Nephron (organoid): ENCODE measurements around the gene DDX17.
"Not testable (repeated sequence)": the region's sequence is repeated elsewhere in the genome, so short reads cannot be mapped to it uniquely, and the experiment has no call there.

Experiments
- H3K27ac Mint-ChIP-seq, 3 experiments: 2 replicates each; pipeline ENCODE4 v1.8.0; 2020; ENCODE audit warnings: mixed read lengths in 3 of 3, mild to moderate bottlenecking in 2 of 3, moderate library complexity in 1 of 3
- H3K27me3 Mint-ChIP-seq: 2 replicates; pipeline ENCODE4 v1.8.0; 2021; ENCODE audit warnings: low read depth, mild to moderate bottlenecking, moderate library complexity, mixed read lengths
- H3K36me3 Mint-ChIP-seq: 2 replicates; pipeline ENCODE4 v1.8.0; 2020; ENCODE audit warnings: low read depth, mixed read lengths
- H3K4me1 Mint-ChIP-seq: 2 replicates; pipeline ENCODE4 v1.8.0; 2020; ENCODE audit warnings: mixed read lengths
- H3K4me3 Mint-ChIP-seq, 3 experiments: 2 replicates each; pipeline ENCODE4 v1.8.0; 2020; ENCODE audit warnings: mild to moderate bottlenecking in 3 of 3, mixed read lengths in 3 of 3, moderate library complexity in 2 of 3
- H3K9me3 Mint-ChIP-seq: 2 replicates; pipeline ENCODE4 v1.8.0; 2020; ENCODE audit warnings: mixed read lengths
- TF ChIP-seq, protein P1 (sequence below), 3 experiments: fragments of 200-600 bp; sonication (generic); IDR thresholded peaks; one replicate each; pipeline ENCODE4 v1.5.0; 2021; ENCODE audit warnings: antibody characterized with exemption in 3 of 3; ENCODE audit not compliant: unreplicated experiment in 3 of 3

Gene DDX17

DNA sequence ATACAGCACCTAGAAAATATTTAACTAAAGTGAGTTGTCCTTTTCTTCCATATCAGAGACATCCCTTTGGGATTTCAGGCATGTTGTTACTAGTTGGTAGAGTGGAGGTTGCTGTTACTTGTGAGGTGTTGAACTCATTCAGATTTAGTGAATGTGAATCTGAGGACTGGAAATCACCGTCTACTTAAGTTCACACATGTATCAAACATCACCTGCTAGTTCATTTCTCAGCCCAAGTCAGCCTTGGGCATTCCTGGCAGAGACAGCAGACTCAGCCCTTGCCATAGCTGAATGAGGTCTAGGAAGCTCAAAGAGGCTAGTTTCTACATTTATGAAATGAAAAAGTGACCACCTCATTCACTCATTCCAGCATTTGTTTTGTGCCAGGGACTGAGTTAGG, 28.5 kb downstream of the DDX17 start:
- TF ChIP-seq, protein P1, sequence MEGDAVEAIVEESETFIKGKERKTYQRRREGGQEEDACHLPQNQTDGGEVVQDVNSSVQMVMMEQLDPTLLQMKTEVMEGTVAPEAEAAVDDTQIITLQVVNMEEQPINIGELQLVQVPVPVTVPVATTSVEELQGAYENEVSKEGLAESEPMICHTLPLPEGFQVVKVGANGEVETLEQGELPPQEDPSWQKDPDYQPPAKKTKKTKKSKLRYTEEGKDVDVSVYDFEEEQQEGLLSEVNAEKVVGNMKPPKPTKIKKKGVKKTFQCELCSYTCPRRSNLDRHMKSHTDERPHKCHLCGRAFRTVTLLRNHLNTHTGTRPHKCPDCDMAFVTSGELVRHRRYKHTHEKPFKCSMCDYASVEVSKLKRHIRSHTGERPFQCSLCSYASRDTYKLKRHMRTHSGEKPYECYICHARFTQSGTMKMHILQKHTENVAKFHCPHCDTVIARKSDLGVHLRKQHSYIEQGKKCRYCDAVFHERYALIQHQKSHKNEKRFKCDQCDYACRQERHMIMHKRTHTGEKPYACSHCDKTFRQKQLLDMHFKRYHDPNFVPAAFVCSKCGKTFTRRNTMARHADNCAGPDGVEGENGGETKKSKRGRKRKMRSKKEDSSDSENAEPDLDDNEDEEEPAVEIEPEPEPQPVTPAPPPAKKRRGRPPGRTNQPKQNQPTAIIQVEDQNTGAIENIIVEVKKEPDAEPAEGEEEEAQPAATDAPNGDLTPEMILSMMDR (IDR thresholded peaks at IDR 0.05; ENCODE audit: unreplicated experiment in 3 of 3), result no peak
- Mint-ChIP-seq H3K27ac (peak overlapping the region; percentile 3 to 83 (median 40)), H3K4me1 (no peaks in the 10 kb centered on the region), H3K4me3 (no peak overlapping the region), H3K36me3 (peaks cover 30% of the 10 kb centered on the region), H3K27me3 (no peaks in the 10 kb centered on the region), H3K9me3 (no peaks in the 10 kb centered on the region)

DNA sequence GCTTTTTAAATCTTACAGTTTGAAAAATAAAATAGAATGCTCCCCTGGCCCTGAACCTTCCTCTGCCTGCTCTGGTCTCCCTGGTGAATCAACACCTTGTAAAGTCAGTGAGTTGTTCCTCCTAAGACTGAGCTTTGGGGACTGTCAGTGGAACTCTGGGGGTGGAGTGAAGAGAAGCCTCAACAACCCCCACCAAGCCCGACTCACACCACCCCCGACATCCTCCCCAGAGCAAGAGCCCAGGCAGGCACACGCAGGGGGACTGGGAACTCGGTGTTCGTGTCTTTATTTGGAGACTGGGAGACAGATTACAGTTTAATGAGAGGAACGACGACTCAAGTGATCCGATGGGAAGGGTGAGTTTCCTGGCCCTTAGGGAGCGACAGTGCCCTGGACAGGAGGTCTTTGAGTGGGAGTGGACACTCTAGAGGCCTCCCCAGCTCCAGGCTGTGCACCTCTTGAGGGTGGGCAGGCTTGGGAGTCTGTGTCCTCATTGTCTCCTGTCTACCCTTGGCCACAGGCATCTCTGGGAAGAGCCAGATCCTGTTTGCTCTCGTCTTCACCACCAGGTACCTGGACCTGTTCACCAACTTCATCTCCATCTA, 32.0 kb downstream of the DDX17 start:
- no peaks in the 10 kb centered on the region for H3K4me1 Mint-ChIP-seq
- H3K27me3 Mint-ChIP-seq, result no peaks in the 10 kb centered on the region
- no peak overlapping the region for H3K27ac Mint-ChIP-seq
- H3K36me3 Mint-ChIP-seq, result peaks cover 7% of the 10 kb centered on the region
- H3K9me3 Mint-ChIP-seq, result no peaks in the 10 kb centered on the region
- TF ChIP-seq, protein P1 (IDR thresholded peaks at IDR 0.05; ENCODE audit: unreplicated experiment in 3 of 3), result no peak
- no peak overlapping the region for H3K4me3 Mint-ChIP-seq

DNA sequence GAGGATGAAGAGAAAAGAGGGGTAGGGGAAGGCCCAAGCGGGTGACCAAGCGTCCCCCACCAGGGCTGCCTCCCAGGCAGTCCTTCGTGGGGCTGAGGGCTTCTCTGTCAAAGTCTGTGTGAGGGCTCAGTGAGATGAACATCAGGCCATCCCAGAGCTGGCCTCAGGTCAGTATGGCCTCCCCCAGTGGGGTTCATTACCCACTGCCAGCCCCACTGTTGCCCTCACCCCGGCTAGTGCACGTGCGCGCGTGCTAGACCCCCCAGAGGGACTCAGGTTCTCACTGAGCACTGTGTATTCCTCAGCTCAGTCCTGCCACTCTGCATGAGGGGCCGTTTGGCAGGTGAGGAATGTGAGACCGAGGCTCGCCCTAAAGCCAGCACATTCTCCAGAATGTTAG, 34.9 kb downstream of the DDX17 start:
- Mint-ChIP-seq H3K9me3 (no peaks in the 10 kb centered on the region), H3K27ac (no peak overlapping the region), H3K4me3 (no peak overlapping the region), H3K36me3 (no peaks in the 10 kb centered on the region), H3K27me3 (peaks cover 8% of the 10 kb centered on the region), H3K4me1 (no peaks in the 10 kb centered on the region)
- TF ChIP-seq, protein P1 (IDR thresholded peaks at IDR 0.05; ENCODE audit: unreplicated experiment in 3 of 3), result no peak

DNA sequence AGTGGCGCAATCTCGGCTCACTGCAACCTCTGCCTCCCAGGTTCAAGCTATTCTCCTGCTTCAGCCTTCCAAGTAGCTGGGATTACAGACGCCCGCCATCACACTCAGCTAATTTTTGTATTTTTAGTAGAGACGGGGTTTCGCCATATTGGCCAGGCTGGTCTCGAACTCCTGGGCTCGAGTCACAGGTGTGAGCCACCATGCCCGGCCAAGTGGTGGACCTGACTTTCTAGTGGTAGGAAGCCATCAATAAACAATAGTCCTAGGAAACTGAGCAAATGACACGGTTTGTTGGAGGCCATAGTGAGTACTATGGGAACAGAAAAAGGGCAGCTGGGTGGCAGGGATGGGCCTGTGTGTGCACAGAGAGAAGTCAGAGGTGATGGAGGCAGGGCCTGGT, 35.9 kb downstream of the DDX17 start:
- H3K4me1 Mint-ChIP-seq, H3K36me3 Mint-ChIP-seq, H3K9me3 Mint-ChIP-seq, H3K27ac Mint-ChIP-seq: not testable (repeated sequence)
- H3K27me3 Mint-ChIP-seq, result peaks cover 11% of the 10 kb centered on the region
- H3K4me3 Mint-ChIP-seq, result peak overlapping the region; percentile 27 to 68 (median 57)

DNA sequence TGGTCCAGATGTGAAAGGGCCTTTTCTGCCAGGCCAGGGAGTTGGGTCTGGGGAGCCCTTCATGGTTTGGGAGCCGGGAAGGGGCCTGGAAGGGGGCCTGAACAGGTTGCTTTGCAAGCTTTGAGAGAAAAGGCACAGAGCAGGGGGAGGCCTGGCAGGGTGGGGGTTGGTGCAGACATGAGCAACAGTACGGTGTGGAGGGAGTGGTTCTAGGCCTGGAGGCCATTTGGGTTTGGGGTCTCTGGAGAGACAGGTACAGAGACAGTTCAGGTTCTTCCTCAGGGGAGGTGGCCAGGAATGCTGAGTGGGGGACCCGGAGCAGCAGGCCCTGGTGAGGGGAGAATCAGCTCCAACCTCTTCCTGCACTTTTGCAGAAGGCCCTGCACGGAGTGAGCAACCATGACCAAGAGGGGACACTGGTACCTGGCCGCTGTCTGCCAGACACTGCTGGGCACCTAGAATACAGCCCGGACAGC, 36.8 kb downstream of the DDX17 start:
- H3K36me3 Mint-ChIP-seq, result no peaks in the 10 kb centered on the region

DNA sequence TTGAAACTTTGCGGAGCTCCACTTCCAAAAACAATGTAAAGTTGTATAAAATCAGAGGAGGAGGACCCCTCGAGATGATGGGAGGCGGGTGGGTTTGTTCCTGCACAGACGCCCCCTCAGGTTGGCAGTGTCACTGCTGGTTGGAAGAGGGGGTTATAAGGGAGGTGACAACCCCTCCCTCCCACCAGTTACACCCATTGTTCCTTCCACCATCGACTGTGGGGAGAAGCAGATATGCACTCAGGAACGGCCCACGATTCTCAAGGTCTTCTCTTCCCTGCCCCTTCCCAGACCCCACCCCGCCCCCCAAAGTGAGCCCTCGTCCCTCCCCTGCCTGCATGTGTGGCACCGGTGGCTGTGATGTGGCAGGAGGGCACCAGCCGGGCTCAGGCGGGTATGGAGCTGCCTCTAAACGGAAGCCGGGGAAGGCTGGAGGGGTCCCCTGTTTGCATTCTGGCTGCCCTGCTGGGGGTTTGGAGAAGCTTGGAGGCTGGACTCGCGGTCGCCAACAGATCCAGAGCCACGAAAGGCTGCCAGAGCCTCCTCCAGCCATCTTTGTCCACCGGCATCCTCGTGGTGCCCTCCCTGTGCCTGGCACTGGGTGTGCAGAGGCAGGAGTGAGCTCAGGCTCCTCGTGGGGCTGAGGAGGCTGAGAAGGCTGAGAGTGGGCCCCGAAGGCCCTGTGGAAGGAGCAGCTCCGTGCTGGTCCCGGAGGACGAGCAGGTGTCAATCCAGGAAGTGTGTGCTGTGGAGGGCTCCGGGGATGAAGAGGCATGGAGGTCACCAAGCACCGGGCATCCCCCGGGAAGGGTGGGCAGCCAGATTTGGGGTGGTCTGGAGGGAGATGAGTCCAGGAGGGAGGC, 37.4 kb downstream of the DDX17 start:
- no peaks in the 10 kb centered on the region for H3K36me3 Mint-ChIP-seq
- no peaks in the 10 kb centered on the region for H3K9me3 Mint-ChIP-seq
- H3K4me1 Mint-ChIP-seq, result peaks cover 4% of the 10 kb centered on the region
- peaks cover 21% of the 10 kb centered on the region for H3K27me3 Mint-ChIP-seq
- H3K27ac Mint-ChIP-seq, result peak overlapping the region in 1 of 3 experiments; percentile 44
- H3K4me3 Mint-ChIP-seq, result peak overlapping the region; percentile 77 to 85 (median 83)
- TF ChIP-seq, protein P1 (IDR thresholded peaks at IDR 0.05; ENCODE audit: unreplicated experiment in 3 of 3), result peak; percentile 26 to 30 (median 29)

More for the DNA sequence above, 36.8 kb downstream of the DDX17 start:
- Mint-ChIP-seq H3K27ac (no peak overlapping the region), H3K27me3 (peaks cover 15% of the 10 kb centered on the region), H3K9me3 (no peaks in the 10 kb centered on the region), H3K4me3 (peak overlapping the region; percentile 15 to 85 (median 38)), H3K4me1 (no peaks in the 10 kb centered on the region)
- TF ChIP-seq, protein P1 (IDR thresholded peaks at IDR 0.05; ENCODE audit: unreplicated experiment in 3 of 3), result no peak
